MCF 10A (cell line): ENCODE results near the gene MFSD12. TPM values are rescaled to one million over a fixed set of nuclear protein-coding genes. Genes with fewer than 3 reads are reported as not detected.

ENCODE experiments used
- BruUV-seq: library from RNA; stranded (reverse); fragments of 400-500 nt; replicated peaks from 2 replicates; lab custom pipeline; 2021; lab: Mats Ljungman, UMichigan
- CTCF ChIA-PET: fragments of 300-600 bp; sonication (Branson Sonifier 250); formaldehyde crosslinking; extraction: SDS; loops from one replicate; lab custom pipeline; 2021; ENCODE audit warnings: antibody characterized with exemption, inconsistent platforms; lab: Yijun Ruan, JAX
- POLR2A ChIA-PET: fragments of 300-600, 350-650 bp; sonication (Branson Sonifier 250); formaldehyde crosslinking; extraction: SDS; loops from one replicate; lab custom pipeline; 2020; ENCODE audit warnings: antibody characterized with exemption, inconsistent platforms; lab: Yijun Ruan, JAX
- DNase-seq: peaks from one replicate; pipeline ENCODE4 v3.0.0-alpha.2; 2018; ENCODE audit not compliant: unreplicated experiment
- H3K27ac Mint-ChIP-seq: one replicate; pipeline ENCODE4 v1.8.0; 2022; ENCODE audit warnings: mild to moderate bottlenecking, low read depth, mixed read lengths; ENCODE audit not compliant: unreplicated experiment
- H3K27me3 Mint-ChIP-seq: one replicate; pipeline ENCODE4 v1.8.0; 2022; ENCODE audit warnings: mixed read lengths; ENCODE audit not compliant: insufficient read depth, unreplicated experiment
- H3K36me3 Mint-ChIP-seq: one replicate; pipeline ENCODE4 v1.8.0; 2022; ENCODE audit warnings: mild to moderate bottlenecking, moderate library complexity, mixed read lengths; ENCODE audit not compliant: insufficient read depth, unreplicated experiment
- H3K4me1 Mint-ChIP-seq: one replicate; pipeline ENCODE4 v1.8.0; 2022; ENCODE audit warnings: mixed read lengths; ENCODE audit not compliant: insufficient read depth, unreplicated experiment
- H3K4me3 Mint-ChIP-seq: one replicate; pipeline ENCODE4 v1.8.0; 2022; ENCODE audit warnings: mild to moderate bottlenecking, moderate library complexity, mixed read lengths; ENCODE audit not compliant: unreplicated experiment
- H3K9me3 Mint-ChIP-seq: one replicate; pipeline ENCODE4 v1.8.0; 2022; ENCODE audit warnings: mixed read lengths; ENCODE audit not compliant: unreplicated experiment
- intact Hi-C: fragments of 100-400 bp; cut with micrococcal nuclease; formaldehyde crosslinking; loops from 2 replicates; pipeline ENCODE4 v1.14.1; 2022
- total RNA-seq: library from RNA; stranded (reverse); gene quantifications from 2 replicates; pipeline ENCODE4 v1.2.3, GENCODE V29; 2022
- TF ChIP-seq, protein P1 (sequence below): fragments of 200-600 bp; IDR thresholded peaks from one replicate; pipeline ENCODE4 v1.8.0; 2022; ENCODE audit warnings: antibody characterized with exemption, mild to moderate bottlenecking; ENCODE audit not compliant: unreplicated experiment

The MFSD12 gene
- total RNA-seq, 1 experiment from 2014 or later = 79.4 TPM

DNA sequence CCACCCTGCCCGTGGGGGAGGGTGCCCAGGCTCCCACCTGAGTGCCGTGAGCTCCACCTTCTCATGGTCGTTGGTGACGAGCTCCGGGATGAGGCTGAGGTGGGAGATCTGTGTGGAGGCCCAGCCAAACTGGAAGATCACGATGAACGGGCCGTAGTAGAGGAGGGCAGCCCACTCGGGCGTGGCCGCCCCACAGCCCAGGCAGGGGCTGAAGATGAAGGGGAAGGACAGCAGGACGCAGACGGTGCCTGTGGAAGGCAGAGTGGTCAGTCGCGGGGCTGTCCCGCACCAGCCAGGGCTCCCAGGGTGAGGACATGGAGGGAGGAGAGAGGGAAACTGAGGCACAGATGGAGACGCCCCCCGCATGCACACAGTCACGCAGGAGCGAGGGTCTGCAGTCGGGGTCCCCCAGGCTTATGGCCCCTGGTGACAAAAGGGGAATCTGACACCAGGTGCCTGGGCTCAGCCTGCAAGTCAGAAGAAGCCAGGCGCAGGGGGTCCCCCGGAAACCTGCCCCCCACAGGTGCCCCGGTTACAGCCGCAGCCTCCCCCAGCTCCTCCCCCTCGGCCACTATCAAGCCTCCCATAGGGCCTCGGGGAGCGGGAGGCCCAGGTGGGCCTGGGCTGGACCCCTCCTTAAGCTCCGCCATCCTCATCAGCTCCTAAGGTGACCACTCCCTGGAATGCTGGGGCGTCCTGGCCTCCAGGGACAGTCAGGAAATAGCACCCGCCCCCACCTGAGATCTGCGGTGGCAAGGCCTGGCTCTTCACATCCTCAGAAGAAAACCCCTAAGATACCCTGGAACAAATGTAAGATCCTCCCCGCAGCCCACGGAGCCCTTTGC is 6.2 kb downstream of the MFSD12 start:
- no TSS peak for BruUV-seq
- Mint-ChIP-seq H3K9me3 (no peaks in the 10 kb centered on the region), H3K36me3 (peaks cover 44% of the 10 kb centered on the region), H3K4me3 (no peak overlapping the region), H3K27ac (no peak overlapping the region), H3K4me1 (peaks cover 2% of the 10 kb centered on the region), H3K27me3 (no peaks in the 10 kb centered on the region)
- TF ChIP-seq, protein P1, sequence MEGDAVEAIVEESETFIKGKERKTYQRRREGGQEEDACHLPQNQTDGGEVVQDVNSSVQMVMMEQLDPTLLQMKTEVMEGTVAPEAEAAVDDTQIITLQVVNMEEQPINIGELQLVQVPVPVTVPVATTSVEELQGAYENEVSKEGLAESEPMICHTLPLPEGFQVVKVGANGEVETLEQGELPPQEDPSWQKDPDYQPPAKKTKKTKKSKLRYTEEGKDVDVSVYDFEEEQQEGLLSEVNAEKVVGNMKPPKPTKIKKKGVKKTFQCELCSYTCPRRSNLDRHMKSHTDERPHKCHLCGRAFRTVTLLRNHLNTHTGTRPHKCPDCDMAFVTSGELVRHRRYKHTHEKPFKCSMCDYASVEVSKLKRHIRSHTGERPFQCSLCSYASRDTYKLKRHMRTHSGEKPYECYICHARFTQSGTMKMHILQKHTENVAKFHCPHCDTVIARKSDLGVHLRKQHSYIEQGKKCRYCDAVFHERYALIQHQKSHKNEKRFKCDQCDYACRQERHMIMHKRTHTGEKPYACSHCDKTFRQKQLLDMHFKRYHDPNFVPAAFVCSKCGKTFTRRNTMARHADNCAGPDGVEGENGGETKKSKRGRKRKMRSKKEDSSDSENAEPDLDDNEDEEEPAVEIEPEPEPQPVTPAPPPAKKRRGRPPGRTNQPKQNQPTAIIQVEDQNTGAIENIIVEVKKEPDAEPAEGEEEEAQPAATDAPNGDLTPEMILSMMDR = no peak
- ChIA-PET POLR2A (interaction anchor here (0.7 kb wide), 2 partner anchors 11 to 114 kb away, joined by 3 read pairs; no protein-coding TSS in a partner anchor), CTCF (no interaction called here)
- no peak for DNase-seq
- intact Hi-C loops = loop anchor here (10.0 kb wide), 1 partner anchor 154 kb away; the partner anchor contains the start of genes PIP5K1C and TJP3

DNA sequence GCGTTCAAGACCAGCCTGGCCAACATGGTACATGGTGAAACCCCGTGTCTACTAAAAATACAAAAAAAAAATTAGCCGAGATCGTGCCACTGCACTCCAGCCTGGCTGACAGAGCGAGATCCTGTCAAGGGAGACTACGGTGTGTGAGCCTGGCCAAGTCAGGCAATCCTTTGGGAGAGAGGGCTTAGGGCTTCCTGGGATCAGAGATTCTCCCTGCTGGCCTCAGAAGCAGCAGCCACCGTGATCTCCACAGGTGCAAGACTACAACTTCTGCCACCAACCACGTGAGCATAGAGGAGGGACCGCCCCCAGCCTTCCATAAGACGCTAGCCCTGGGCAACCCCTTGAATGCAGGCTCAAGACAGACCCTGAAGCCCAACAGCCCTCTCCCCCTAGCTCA is 7.6 kb downstream of the MFSD12 start:
- CTCF ChIA-PET = interaction anchor here (1.0 kb wide), 1 partner anchor 28 kb away, joined by 5 read pairs; no protein-coding TSS in a partner anchor
- no TSS peak for BruUV-seq

DNA sequence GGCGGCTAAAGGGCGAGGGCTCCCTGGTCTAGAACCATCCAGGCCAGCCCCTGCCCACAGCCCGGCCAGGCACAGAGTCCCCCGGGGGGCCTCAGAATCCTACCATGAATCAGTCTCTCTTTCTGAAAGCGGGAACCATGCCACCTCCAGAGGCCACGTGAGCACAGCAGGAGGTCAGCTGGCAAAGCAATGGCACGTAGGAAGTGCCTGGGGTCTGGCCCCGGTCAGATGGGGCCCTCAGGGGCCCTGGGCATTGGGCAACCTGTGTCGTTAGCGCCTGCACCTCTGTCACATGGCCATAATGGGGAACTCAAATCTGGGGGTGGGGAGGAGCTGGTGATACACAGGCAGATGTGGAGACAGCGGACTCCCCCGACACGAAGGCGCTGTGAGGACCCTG is 8.8 kb downstream of the MFSD12 start:
- DNase-seq = no peak
- no peaks in the 10 kb centered on the region for H3K9me3 Mint-ChIP-seq
- ChIA-PET CTCF (interaction anchor here (0.8 to 1.2 kb wide), 3 partner anchors 18 to 27 kb away, joined by 3 to 5 read pairs (median 4); no protein-coding TSS in a partner anchor), POLR2A (interaction anchor here (0.5 kb wide), 1 partner anchor 234 kb away, joined by 3 read pairs; no protein-coding TSS in a partner anchor)
- no peak overlapping the region for H3K4me3 Mint-ChIP-seq
- H3K36me3 Mint-ChIP-seq = peaks cover 58% of the 10 kb centered on the region
- no peak overlapping the region for H3K27ac Mint-ChIP-seq
- no TSS peak for BruUV-seq
- intact Hi-C loops = no loop called here
- peaks cover 11% of the 10 kb centered on the region for H3K4me1 Mint-ChIP-seq
- no peaks in the 10 kb centered on the region for H3K27me3 Mint-ChIP-seq
- TF ChIP-seq, protein P1 = no peak

More for the DNA sequence above, 7.6 kb downstream of the MFSD12 start:
- Mint-ChIP-seq H3K27ac (no peak overlapping the region), H3K4me3 (no peak overlapping the region), H3K9me3 (no peaks in the 10 kb centered on the region), H3K27me3 (no peaks in the 10 kb centered on the region), H3K36me3 (peaks cover 54% of the 10 kb centered on the region), H3K4me1 (peaks cover 10% of the 10 kb centered on the region)
- TF ChIP-seq, protein P1 = no peak
- intact Hi-C loops = loop anchor here (10.0 kb wide), 1 partner anchor 155 kb away; the partner anchor contains the start of genes PIP5K1C and TJP3
- DNase-seq = no peak
- POLR2A ChIA-PET = no interaction called here

DNA sequence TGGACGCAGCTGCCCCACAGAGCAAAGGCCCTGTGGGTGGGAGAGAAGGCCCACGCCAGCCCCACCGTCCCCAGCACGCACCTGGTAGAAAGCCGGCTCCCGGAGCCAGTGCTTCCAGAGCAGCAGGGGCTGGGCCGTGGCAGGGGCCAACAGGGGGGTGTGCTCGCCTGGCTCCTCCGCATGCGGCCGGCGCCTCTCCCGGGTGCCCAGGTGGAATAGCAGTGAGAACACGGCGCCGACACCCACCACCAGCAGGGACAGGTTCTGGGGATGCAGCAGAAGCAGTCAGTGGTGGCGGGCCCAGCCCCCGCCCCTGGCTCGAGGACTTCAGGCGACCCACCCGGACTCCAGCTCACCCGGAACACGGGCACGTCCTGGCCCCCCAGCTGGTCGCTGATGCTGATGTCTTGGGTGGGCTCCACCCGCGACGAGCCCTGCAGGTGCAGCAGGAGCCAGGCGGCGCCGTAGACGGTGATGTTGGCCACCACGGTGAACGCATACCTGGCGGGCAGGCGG is 9.6 kb downstream of the MFSD12 start:
- Mint-ChIP-seq H3K4me3 (no peak overlapping the region), H3K36me3 (peaks cover 54% of the 10 kb centered on the region), H3K27ac (no peak overlapping the region), H3K27me3 (no peaks in the 10 kb centered on the region), H3K4me1 (peaks cover 11% of the 10 kb centered on the region), H3K9me3 (no peaks in the 10 kb centered on the region)
- intact Hi-C loops = no loop called here
- DNase-seq = no peak
- ChIA-PET POLR2A (interaction anchor here (1.7 kb wide), 1 partner anchor 9 kb away, joined by 5 read pairs; the partner anchor contains the start of gene MFSD12), CTCF (interaction anchor here (0.7 to 1.4 kb wide), 2 partner anchors 9 to 1013 kb away, joined by 3 read pairs; no protein-coding TSS in a partner anchor)
- no TSS peak for BruUV-seq
- TF ChIP-seq, protein P1 = no peak
